Neutrophil (primary cell): ENCODE results near the gene CD58.
"Not testable (repeated sequence)": the region's sequence is repeated elsewhere in the genome, so short reads cannot be mapped to it uniquely, and the experiment has no call there.

Experiments used
- H3K27ac ChIP-seq: fragments of 200-600 bp; sonication (generic); 2 replicates; pipeline ENCODE4 v1.5.1; 2016; ENCODE audit warnings: mild to moderate bottlenecking, moderate library complexity
- H3K27me3 ChIP-seq: fragments of 200-600 bp; sonication (generic); 2 replicates; pipeline ENCODE4 v1.6.0; 2016; ENCODE audit warnings: mild to moderate bottlenecking
- H3K36me3 ChIP-seq: fragments of 200-600 bp; sonication (generic); 2 replicates; pipeline ENCODE4 v1.5.1; 2017
- H3K4me1 ChIP-seq, 2 experiments: fragments of 200-600 bp in 1 of 2; sonication (generic) in 1 of 2; 1 replicate in 1 of 2; 2 replicates in 1 of 2; pipeline versions ENCODE4 v1.5.1 to v1.6.1; 2013 to 2016; ENCODE audit warnings: low read depth in 1 of 2, low read length in 1 of 2, mild to moderate bottlenecking in 1 of 2, moderate library complexity in 1 of 2; ENCODE audit not compliant: control insufficient read depth in 1 of 2, insufficient read depth in 1 of 2
- H3K4me3 ChIP-seq, 2 experiments: fragments of 200-600 bp in 1 of 2; sonication (generic) in 1 of 2; 1 replicate in 1 of 2; 2 replicates in 1 of 2; pipeline ENCODE4 v1.5.1; 2013 to 2016; ENCODE audit warnings: low read depth in 1 of 2, low read length in 1 of 2, mild to moderate bottlenecking in 1 of 2, moderate library complexity in 1 of 2
- H3K9me3 ChIP-seq: fragments of 200-600 bp; sonication (generic); 2 replicates; pipeline ENCODE4 v1.5.1; 2016
- CTCF ChIP-seq: fragments of 200-600 bp; sonication (generic); IDR thresholded peaks from 2 replicates; pipeline ENCODE4 v1.5.1; 2016; ENCODE audit warnings: antibody characterized with exemption

Gene CD58

GRCh38 chr1:116564426-116564825 is 6.4 kb downstream of the CD58 start:
- H3K27ac ChIP-seq, result peak overlapping the region; percentile 37
- no peaks in the 10 kb centered on the region for H3K27me3 ChIP-seq
- TF ChIP-seq CTCF, result no peak
- H3K4me3 ChIP-seq, result no peak overlapping the region
- peaks cover 4% of the 10 kb centered on the region for H3K36me3 ChIP-seq
- no peaks in the 10 kb centered on the region for H3K9me3 ChIP-seq
- peaks cover 60 to 90% of the 10 kb centered on the region in 2 experiments for H3K4me1 ChIP-seq

GRCh38 chr1:116562465-116562864 is 8.4 kb downstream of the CD58 start:
- H3K36me3 ChIP-seq, H3K4me3 ChIP-seq, H3K27me3 ChIP-seq, H3K9me3 ChIP-seq: not testable (repeated sequence)
- peak overlapping the region; percentile 41 for H3K27ac ChIP-seq
- peaks cover 60 to 90% of the 10 kb centered on the region in 2 experiments for H3K4me1 ChIP-seq

- no peak for TF ChIP-seq CTCF
- H3K36me3 ChIP-seq, result peaks cover 4% of the 10 kb centered on the region
- no peak overlapping the region for H3K4me3 ChIP-seq
- no peaks in the 10 kb centered on the region for H3K9me3 ChIP-seq
- peaks cover 60 to 91% of the 10 kb centered on the region in 2 experiments for H3K4me1 ChIP-seq
- no peaks in the 10 kb centered on the region for H3K27me3 ChIP-seq
- H3K27ac ChIP-seq, result peak overlapping the region; percentile 41
Measured at GRCh38 chr1:116561563-116561962, 9.3 kb downstream of the CD58 start.

GRCh38 chr1:116560704-116561490 is 9.9 kb downstream of the CD58 start:
- Histone ChIP-seq H3K27ac (peak overlapping the region; percentile 58), H3K27me3 (no peaks in the 10 kb centered on the region), H3K4me1 (peaks cover 61 to 88% of the 10 kb centered on the region in 2 experiments), H3K36me3 (peaks cover 4% of the 10 kb centered on the region), H3K9me3 (no peaks in the 10 kb centered on the region), H3K4me3 (no peak overlapping the region)
- TF ChIP-seq CTCF, result no peak

GRCh38 chr1:116559304-116559761 is 11.5 kb downstream of the CD58 start:
- Histone ChIP-seq H3K4me3 (no peak overlapping the region), H3K36me3 (peaks cover 4% of the 10 kb centered on the region), H3K4me1 (peaks cover 58 to 92% of the 10 kb centered on the region in 2 experiments), H3K9me3 (no peaks in the 10 kb centered on the region), H3K27ac (peak overlapping the region; percentile 47), H3K27me3 (no peaks in the 10 kb centered on the region)
- TF ChIP-seq CTCF, result no peak

GRCh38 chr1:116558571-116558970 is 12.3 kb downstream of the CD58 start:
- H3K4me3 ChIP-seq, result no peak overlapping the region
- peak overlapping the region; percentile 47 for H3K27ac ChIP-seq
- H3K27me3 ChIP-seq, result no peaks in the 10 kb centered on the region
- no peak for TF ChIP-seq CTCF
- peaks cover 4% of the 10 kb centered on the region for H3K36me3 ChIP-seq
- peaks cover 59 to 90% of the 10 kb centered on the region in 2 experiments for H3K4me1 ChIP-seq
- H3K9me3 ChIP-seq, result no peaks in the 10 kb centered on the region
